Type B pancreatic cell (in vitro differentiated cells): ENCODE data around the gene VPS25. TPM values are rescaled to one million over a fixed set of nuclear protein-coding genes. Genes with fewer than 3 reads are reported as not detected.

Experiments
- DNase-seq: peaks from one replicate; pipeline ENCODE4 v3.0.0; 2021; ENCODE audit warnings: mixed read lengths; ENCODE audit not compliant: unreplicated experiment; ENCODE audit errors: extremely low spot score
- H3K27ac Mint-ChIP-seq: 2 replicates; pipeline ENCODE4 v1.8.0; 2021; ENCODE audit warnings: mild to moderate bottlenecking, mixed read lengths
- H3K27me3 Mint-ChIP-seq: 2 replicates; pipeline ENCODE4 v1.8.0; 2021; ENCODE audit warnings: mixed read lengths
- H3K36me3 Mint-ChIP-seq: 2 replicates; pipeline ENCODE4 v1.8.0; 2021; ENCODE audit warnings: mixed read lengths
- H3K4me1 Mint-ChIP-seq: one replicate; pipeline ENCODE4 v1.8.0; 2021; ENCODE audit warnings: mixed read lengths; ENCODE audit not compliant: unreplicated experiment
- H3K4me3 Mint-ChIP-seq: 2 replicates; pipeline ENCODE4 v1.8.0; 2021; ENCODE audit warnings: mild to moderate bottlenecking, mixed read lengths
- H3K9me3 Mint-ChIP-seq: 2 replicates; pipeline ENCODE4 v1.8.0; 2021; ENCODE audit warnings: mixed read lengths
- total RNA-seq: library from RNA; stranded (reverse); gene quantifications from 2 replicates; pipeline ENCODE4 v1.2.1, GENCODE V29; 2021; ENCODE audit warnings: low replicate concordance
- TF ChIP-seq, protein P1 (sequence below): fragments of 200-600 bp; sonication (generic); conservative IDR thresholded peaks from 2 replicates; pipeline ENCODE4 v1.5.0; 2021; ENCODE audit warnings: antibody characterized with exemption, mild to moderate bottlenecking

VPS25 gene
- total RNA-seq, 1 donor from 2014 or later = 86.9 TPM

- H3K9me3 Mint-ChIP-seq = peaks cover 5% of the 10 kb centered on the region
- H3K4me1 Mint-ChIP-seq = peaks cover 17% of the 10 kb centered on the region
- peak overlapping the region; percentile 64 for H3K27ac Mint-ChIP-seq
- peaks cover 9% of the 10 kb centered on the region for H3K36me3 Mint-ChIP-seq
- DNase-seq = no peak
- peak overlapping the region; percentile 55 for H3K4me3 Mint-ChIP-seq
- TF ChIP-seq, protein P1, sequence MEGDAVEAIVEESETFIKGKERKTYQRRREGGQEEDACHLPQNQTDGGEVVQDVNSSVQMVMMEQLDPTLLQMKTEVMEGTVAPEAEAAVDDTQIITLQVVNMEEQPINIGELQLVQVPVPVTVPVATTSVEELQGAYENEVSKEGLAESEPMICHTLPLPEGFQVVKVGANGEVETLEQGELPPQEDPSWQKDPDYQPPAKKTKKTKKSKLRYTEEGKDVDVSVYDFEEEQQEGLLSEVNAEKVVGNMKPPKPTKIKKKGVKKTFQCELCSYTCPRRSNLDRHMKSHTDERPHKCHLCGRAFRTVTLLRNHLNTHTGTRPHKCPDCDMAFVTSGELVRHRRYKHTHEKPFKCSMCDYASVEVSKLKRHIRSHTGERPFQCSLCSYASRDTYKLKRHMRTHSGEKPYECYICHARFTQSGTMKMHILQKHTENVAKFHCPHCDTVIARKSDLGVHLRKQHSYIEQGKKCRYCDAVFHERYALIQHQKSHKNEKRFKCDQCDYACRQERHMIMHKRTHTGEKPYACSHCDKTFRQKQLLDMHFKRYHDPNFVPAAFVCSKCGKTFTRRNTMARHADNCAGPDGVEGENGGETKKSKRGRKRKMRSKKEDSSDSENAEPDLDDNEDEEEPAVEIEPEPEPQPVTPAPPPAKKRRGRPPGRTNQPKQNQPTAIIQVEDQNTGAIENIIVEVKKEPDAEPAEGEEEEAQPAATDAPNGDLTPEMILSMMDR = no peak
- H3K27me3 Mint-ChIP-seq = peaks cover 8% of the 10 kb centered on the region
These were observed 22.2 kb downstream of the VPS25 start for GRCh38 chr17:42795465-42795864.

DNA sequence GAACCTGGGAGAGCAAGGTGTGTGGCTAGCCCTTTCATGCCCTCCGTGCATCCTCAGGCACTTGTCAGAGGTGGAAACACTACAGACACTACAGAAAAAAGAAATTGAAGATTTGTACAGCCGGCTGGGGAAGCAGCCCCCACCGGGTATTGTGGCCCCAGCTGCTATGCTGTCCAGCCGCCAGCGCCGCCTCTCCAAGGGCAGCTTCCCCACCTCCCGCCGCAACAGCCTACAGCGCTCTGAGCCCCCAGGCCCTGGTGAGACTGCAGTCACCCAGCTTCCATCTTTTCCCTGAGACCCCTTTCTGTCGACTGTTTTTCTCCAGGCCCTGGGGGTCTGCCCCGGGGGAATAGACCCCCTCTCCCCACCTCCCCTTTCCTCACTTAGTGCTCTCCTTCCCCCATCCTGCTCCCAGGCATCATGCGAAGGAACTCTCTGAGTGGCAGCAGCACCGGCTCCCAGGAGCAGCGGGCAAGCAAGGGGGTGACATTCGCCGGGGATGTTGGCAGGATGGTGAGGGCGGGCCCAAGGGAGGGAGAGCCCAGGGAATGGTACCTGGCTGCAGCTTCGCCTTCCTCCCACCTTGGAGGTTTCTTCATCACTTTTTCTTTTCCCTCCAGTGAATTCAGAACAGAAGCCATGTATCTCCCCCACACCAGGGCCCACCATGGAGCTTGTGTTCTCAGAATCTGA, 23.0 kb downstream of the VPS25 start:
- Mint-ChIP-seq H3K36me3 (peaks cover 9% of the 10 kb centered on the region), H3K27ac (peak overlapping the region; percentile 87), H3K27me3 (peaks cover 11% of the 10 kb centered on the region), H3K4me3 (peak overlapping the region; percentile 96), H3K9me3 (peaks cover 5% of the 10 kb centered on the region), H3K4me1 (peaks cover 17% of the 10 kb centered on the region)
- TF ChIP-seq, protein P1 = no peak
- DNase-seq = no peak

DNA sequence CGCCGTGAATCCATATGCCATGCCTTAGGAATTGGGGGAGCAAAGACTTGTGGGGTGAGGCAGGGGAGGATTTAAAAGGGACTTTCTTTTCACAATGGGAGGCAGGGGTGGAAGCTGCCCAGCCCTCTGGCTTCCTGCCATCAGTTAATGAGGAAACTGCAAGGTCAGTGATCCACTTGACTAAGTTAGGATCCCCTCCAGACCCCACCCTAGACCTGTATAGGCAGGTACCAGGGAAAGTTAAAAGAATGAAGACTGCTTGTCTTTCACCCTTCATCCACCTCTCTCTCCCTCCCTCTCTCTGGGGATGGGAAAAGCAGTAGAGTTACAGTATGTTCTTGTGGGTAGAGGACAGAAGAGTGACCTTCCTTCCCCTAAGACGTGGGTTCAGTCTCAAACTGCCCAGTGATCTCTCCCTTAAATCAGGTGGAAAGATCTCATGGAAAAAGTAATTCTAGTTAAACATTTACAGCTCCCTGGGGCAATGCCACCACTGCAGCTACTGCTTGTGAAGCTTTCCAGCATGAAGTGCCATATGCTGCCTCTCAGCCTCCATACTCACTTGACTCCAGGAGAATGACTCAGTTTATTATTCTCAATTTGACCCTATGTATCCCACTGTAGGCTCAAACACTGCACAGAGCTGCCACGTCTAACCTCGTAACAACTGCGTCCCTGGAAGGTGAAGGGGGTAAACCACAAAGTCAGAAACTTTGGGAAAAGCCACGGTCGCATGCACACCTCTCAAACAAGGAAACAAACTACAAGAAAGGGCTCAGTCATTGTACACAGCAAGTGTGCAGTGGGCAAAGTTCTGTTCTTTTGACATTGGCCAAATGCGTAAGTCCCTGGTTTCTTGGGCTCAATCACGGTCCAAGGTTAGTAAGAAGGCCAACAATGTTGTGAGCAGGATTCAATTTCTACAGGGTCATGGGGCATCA, 24.1 kb downstream of the VPS25 start:
- Mint-ChIP-seq H3K36me3 (peaks cover 9% of the 10 kb centered on the region), H3K4me1 (peaks cover 17% of the 10 kb centered on the region), H3K9me3 (peaks cover 5% of the 10 kb centered on the region), H3K27me3 (peaks cover 15% of the 10 kb centered on the region), H3K27ac (peak overlapping the region; percentile 87), H3K4me3 (peak overlapping the region; percentile 96)
- TF ChIP-seq, protein P1 = no peak
- no peak for DNase-seq

GRCh38 chr17:42798011-42798382, 24.7 kb downstream of the VPS25 start:
- Mint-ChIP-seq H3K9me3 (peaks cover 5% of the 10 kb centered on the region), H3K4me1 (peaks cover 17% of the 10 kb centered on the region), H3K27me3 (peaks cover 15% of the 10 kb centered on the region), H3K4me3 (peak overlapping the region; percentile 96), H3K36me3 (peaks cover 9% of the 10 kb centered on the region), H3K27ac (peak overlapping the region; percentile 87)
- no peak for DNase-seq
- TF ChIP-seq, protein P1 = no peak

GRCh38 chr17:42798383-42799380, 25.4 kb downstream of the VPS25 start, which contains the start of the genes CNTD1 and COA3:
CNTD1 (plus strand) TSS chr17:42798861; CDS start chr17:42799068, 207 bp downstream.
COA3 (minus strand) TSS chr17:42798704; CDS start chr17:42798681, 23 bp downstream.
- peaks cover 9% of the 10 kb centered on the region for H3K36me3 Mint-ChIP-seq
- H3K27me3 Mint-ChIP-seq = peaks cover 15% of the 10 kb centered on the region
- TF ChIP-seq, protein P1 = peak; percentile 23
- H3K4me1 Mint-ChIP-seq = peaks cover 17% of the 10 kb centered on the region
- H3K9me3 Mint-ChIP-seq = peaks cover 5% of the 10 kb centered on the region
- H3K27ac Mint-ChIP-seq = peak within 1 kb of the TSS; percentile 87
- H3K4me3 Mint-ChIP-seq = peak within 1 kb of the TSS; percentile 96
- peak; percentile 90 for DNase-seq
